K562 (cell line): ENCODE data around the gene MAP1S. TPM values are rescaled to one million over a fixed set of nuclear protein-coding genes. Genes with fewer than 3 reads are reported as not detected.

ENCODE experiments used
- ATF7 ChIP-seq: fragments of 450-650 bp; IDR thresholded peaks from 2 replicates; pipeline ENCODE4 v1.7.1; 2014; ENCODE audit warnings: mild to moderate bottlenecking, moderate library complexity
- CLOCK ChIP-seq: fragments of 250-450 bp; sonication (Bioruptor Pico); IDR thresholded peaks from 2 replicates; pipeline ENCODE4 v1.4.0; 2020; ENCODE audit warnings: mild to moderate bottlenecking, moderate library complexity, borderline replicate concordance
- EGR1 ChIP-seq: fragments of 450-650 bp; conservative IDR thresholded peaks from 2 replicates; pipeline ENCODE4 v1.6.1; 2017; ENCODE audit warnings: mild to moderate bottlenecking
- FOXJ3 ChIP-seq: sonication (generic); formaldehyde crosslinking; IDR thresholded peaks from 2 replicates; pipeline ENCODE4 v1.4.0; 2020; ENCODE audit warnings: mild to moderate bottlenecking, missing genetic modification reagents
- GABPB2 ChIP-seq: fragments of 250-450 bp; sonication (Bioruptor Pico); conservative IDR thresholded peaks from 2 replicates; pipeline ENCODE4 v1.5.1; 2021; ENCODE audit warnings: mild to moderate bottlenecking
- HOXB6 ChIP-seq: fragments of 250-450 bp; sonication (Bioruptor Pico); IDR thresholded peaks from 2 replicates; pipeline ENCODE4 v1.5.1; 2022; ENCODE audit warnings: mild to moderate bottlenecking, borderline replicate concordance
- KLF10 ChIP-seq: fragments of 250-450 bp; sonication (Bioruptor Pico); IDR thresholded peaks from 2 replicates; pipeline ENCODE4 v1.6.1; 2021; ENCODE audit warnings: matching md5 sums
- MAZ ChIP-seq, 2 experiments: fragments of 450-650 bp in 1 of 2; sonication (generic) in 1 of 2; formaldehyde crosslinking; IDR thresholded peaks in 1 of 2; conservative IDR thresholded peaks in 1 of 2; 2 replicates each; pipeline versions ENCODE4 v1.4.0 to v1.5.0; 2020; ENCODE audit warnings: mild to moderate bottlenecking in 1 of 2, missing genetic modification reagents in 1 of 2
- NFIC ChIP-seq: fragments of 450-650 bp; IDR thresholded peaks from 2 replicates; pipeline ENCODE4 v1.6.1; 2017; ENCODE audit warnings: mild to moderate bottlenecking, inconsistent platforms
- NFRKB ChIP-seq: fragments of 450-650 bp; IDR thresholded peaks from 2 replicates; pipeline ENCODE4 v1.6.1; 2016; ENCODE audit warnings: low read depth
- NFYB ChIP-seq: IDR thresholded peaks from 2 replicates; pipeline ENCODE4 v1.6.1; 2011; ENCODE audit warnings: mild to moderate bottlenecking, moderate library complexity; ENCODE audit not compliant: insufficient read length; ENCODE audit errors: extremely low read depth
- PHF20 ChIP-seq: fragments of 450-650 bp; IDR thresholded peaks from 2 replicates; pipeline ENCODE4 v1.6.1; 2018; ENCODE audit not compliant: partially characterized antibody
- PURB ChIP-seq: sonication (generic); formaldehyde crosslinking; IDR thresholded peaks from 2 replicates; pipeline ENCODE4 v1.9.0; 2021; ENCODE audit warnings: low read depth, mild to moderate bottlenecking, missing genetic modification reagents
- SMC3 ChIP-seq: conservative IDR thresholded peaks from 2 replicates; pipeline ENCODE4 v1.6.1; 2011; ENCODE audit warnings: low read depth, low read length, improper control_type of control experiment; ENCODE audit not compliant: insufficient read depth
- ZBTB8A ChIP-seq: fragments of 450-650 bp; IDR thresholded peaks from 2 replicates; pipeline ENCODE4 v1.6.1; 2018; ENCODE audit warnings: mild to moderate bottlenecking, moderate library complexity; ENCODE audit not compliant: partially characterized antibody
- ZEB2 ChIP-seq: fragments of 450-650 bp; IDR thresholded peaks from 2 replicates; pipeline ENCODE4 v1.6.1; 2016
- ZNF12 ChIP-seq: sonication (generic); formaldehyde crosslinking; IDR thresholded peaks from 2 replicates; pipeline ENCODE4 v1.4.0; 2020; ENCODE audit warnings: mild to moderate bottlenecking, missing genetic modification reagents
- ZNF75A ChIP-seq: fragments of 450-650 bp; formaldehyde crosslinking; IDR thresholded peaks from 2 replicates; pipeline ENCODE4 v1.4.0; 2020; ENCODE audit warnings: mild to moderate bottlenecking
- ZNF76 ChIP-seq: fragments of 250-450 bp; sonication (Bioruptor Pico); IDR thresholded peaks from 2 replicates; pipeline ENCODE4 v1.4.0; 2020; ENCODE audit warnings: mild to moderate bottlenecking, moderate library complexity, borderline replicate concordance
- ZNF766 ChIP-seq: fragments of 200-800 bp; sonication (Bioruptor generic); conservative IDR thresholded peaks from 2 replicates; pipeline ENCODE4 v1.6.1; 2016; ENCODE audit warnings: missing genetic modification characterization, missing compliant biosample characterization
- polyA plus RNA-seq, 8 experiments: library from polyadenylated mRNA; depleted of rRNA in 4 of 8; stranded (reverse) in 5 of 8; unstranded in 3 of 8; fragments of >200 nt; fragmentation: Nextera tagmentation in 2 of 8; fragmentation: Illumina TruSeq in 1 of 8; extraction: Ambion mirVana in 2 of 8; extraction: Trizol in 1 of 8; gene quantifications; 2 replicates each; pipeline versions ENCODE4 v1.2.1 to v1.2.3, GENCODE V29; 2011 to 2014; ENCODE audit warnings: inconsistent platforms in 1 of 8, missing spikeins in 1 of 8
- total RNA-seq, 7 experiments: library from RNA; depleted of rRNA in 6 of 7; stranded (reverse); fragments of >200 nt in 6 of 7; fragmentation: Illumina TruSeq in 2 of 7; extraction: Trizol in 2 of 7; gene quantifications; 2 replicates each; pipeline versions ENCODE4 v1.2.1 to v1.2.3, GENCODE V29; 2011 to 2021; ENCODE audit warnings: low replicate concordance in 1 of 7
- TF ChIP-seq, protein P1 (sequence below): fragments of 200-800 bp; sonication (Bioruptor generic); IDR thresholded peaks from 2 replicates; pipeline ENCODE4 v1.6.1; 2017; ENCODE audit warnings: missing genetic modification characterization, missing compliant biosample characterization
- TF ChIP-seq, protein P2 (sequence below): sonication (generic); formaldehyde crosslinking; IDR thresholded peaks from 2 replicates; pipeline ENCODE4 v1.8.0; 2022; ENCODE audit warnings: missing genetic modification reagents, mild to moderate bottlenecking, moderate library complexity, borderline replicate concordance
- TF ChIP-seq, protein P3 (sequence below): fragments of 450-650 bp; IDR thresholded peaks from 2 replicates; pipeline ENCODE4 v1.6.1; 2016; ENCODE audit warnings: borderline replicate concordance

The MAP1S gene
- total and polyA plus RNA-seq, 9 of the 15 experiments (the other 6 are each of a cell fraction or from before 2014, with no cell fraction given) = 2.0 to 81.0 (median 9.5) TPM

DNA sequence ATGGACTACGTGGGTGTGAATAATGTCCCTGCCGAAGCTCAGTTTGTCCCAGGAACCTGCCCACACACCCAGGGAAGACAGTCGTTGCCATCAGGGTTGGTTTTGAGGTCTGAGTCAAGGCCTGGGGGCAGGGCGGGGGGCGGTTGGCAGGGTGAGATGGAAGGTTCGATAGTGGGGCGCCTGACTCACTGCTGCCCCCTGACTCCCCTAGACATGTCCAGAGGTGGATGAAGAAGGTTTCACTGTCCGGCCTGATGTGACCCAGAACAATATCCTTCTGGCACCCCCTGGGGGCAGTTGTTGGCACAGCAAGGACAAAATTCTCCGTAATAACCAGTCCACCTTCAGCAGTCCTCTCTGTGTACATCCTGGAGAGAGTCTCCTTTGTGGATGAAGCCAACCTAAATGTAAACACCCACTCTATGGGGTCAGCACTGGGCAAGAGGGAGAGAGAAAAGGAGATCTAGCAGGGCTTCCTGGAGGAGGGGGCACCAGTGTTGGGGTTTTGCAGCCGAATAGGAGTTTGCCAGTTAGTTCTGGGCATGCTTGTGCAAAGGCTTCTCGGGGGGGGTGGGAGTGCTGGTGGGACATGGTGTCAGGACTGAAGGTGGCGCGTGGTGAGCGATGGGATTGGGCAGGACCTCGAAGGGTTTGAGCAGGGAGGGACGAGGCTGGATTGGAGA, 56.1 kb downstream of the MAP1S start (continued):
- TF ChIP-seq ZNF766 (CRISPR knock-in tag) (0 out of 2 replicates have a peak, but pooled peaks have one; percentile 23), KLF10 (CRISPR knock-in tag) (no peak), CLOCK (no peak), NFIC (no peak), MAZ (CRISPR knock-in tag; conservative IDR thresholded peaks at IDR 0.05 in 1 of 2, IDR thresholded peaks at IDR 0.05 in 1 of 2) (peak; percentile 21 to 49; a peak in 3 of 4 replicates), PHF20 (no peak), ZBTB8A (no peak), ZNF76 (CRISPR knock-in tag) (no peak), NFRKB (no peak), ZEB2 (no peak), HOXB6 (CRISPR knock-in tag) (no peak), ZNF12 (CRISPR knock-in tag) (no peak), NFYB (no peak), GABPB2 (no peak), FOXJ3 (CRISPR knock-in tag) (no peak), PURB (no peak), EGR1 (peak; percentile 69), ATF7 (0 out of 2 replicates have a peak, but pooled peaks have one; percentile 27), ZNF75A (CRISPR knock-in tag) (no peak), SMC3 (peak; percentile 85)
- TF ChIP-seq, protein P1, sequence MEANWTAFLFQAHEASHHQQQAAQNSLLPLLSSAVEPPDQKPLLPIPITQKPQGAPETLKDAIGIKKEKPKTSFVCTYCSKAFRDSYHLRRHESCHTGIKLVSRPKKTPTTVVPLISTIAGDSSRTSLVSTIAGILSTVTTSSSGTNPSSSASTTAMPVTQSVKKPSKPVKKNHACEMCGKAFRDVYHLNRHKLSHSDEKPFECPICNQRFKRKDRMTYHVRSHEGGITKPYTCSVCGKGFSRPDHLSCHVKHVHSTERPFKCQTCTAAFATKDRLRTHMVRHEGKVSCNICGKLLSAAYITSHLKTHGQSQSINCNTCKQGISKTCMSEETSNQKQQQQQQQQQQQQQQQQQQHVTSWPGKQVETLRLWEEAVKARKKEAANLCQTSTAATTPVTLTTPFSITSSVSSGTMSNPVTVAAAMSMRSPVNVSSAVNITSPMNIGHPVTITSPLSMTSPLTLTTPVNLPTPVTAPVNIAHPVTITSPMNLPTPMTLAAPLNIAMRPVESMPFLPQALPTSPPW = peak; percentile 70
- TF ChIP-seq, protein P2, sequence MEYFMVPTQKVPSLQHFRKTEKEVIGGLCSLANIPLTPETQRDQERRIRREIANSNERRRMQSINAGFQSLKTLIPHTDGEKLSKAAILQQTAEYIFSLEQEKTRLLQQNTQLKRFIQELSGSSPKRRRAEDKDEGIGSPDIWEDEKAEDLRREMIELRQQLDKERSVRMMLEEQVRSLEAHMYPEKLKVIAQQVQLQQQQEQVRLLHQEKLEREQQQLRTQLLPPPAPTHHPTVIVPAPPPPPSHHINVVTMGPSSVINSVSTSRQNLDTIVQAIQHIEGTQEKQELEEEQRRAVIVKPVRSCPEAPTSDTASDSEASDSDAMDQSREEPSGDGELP (CRISPR knock-in tag) = peak; percentile 25; the same call in 1 of the 2 replicates
- TF ChIP-seq, protein P3, sequence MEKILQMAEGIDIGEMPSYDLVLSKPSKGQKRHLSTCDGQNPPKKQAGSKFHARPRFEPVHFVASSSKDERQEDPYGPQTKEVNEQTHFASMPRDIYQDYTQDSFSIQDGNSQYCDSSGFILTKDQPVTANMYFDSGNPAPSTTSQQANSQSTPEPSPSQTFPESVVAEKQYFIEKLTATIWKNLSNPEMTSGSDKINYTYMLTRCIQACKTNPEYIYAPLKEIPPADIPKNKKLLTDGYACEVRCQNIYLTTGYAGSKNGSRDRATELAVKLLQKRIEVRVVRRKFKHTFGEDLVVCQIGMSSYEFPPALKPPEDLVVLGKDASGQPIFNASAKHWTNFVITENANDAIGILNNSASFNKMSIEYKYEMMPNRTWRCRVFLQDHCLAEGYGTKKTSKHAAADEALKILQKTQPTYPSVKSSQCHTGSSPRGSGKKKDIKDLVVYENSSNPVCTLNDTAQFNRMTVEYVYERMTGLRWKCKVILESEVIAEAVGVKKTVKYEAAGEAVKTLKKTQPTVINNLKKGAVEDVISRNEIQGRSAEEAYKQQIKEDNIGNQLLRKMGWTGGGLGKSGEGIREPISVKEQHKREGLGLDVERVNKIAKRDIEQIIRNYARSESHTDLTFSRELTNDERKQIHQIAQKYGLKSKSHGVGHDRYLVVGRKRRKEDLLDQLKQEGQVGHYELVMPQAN = no peak
